A549 (cell line): ENCODE measurements around the gene PKN3. TPM values are rescaled to one million over a fixed set of nuclear protein-coding genes. Genes with fewer than 3 reads are reported as not detected.

Source experiments
- ATAC-seq, 2 experiments: fragments of 200-7000 bp in 1 of 2; fragments of >200 bp in 1 of 2; cut with Nextera tagmentation in 1 of 2; cut with Tn5 transposase in 1 of 2; 3 replicates each; pipeline versions ENCODE4 v1.8.0 to v1.9.1; 2018 to 2020; ENCODE audit warnings: mild to moderate bottlenecking in 1 of 2, moderate library complexity in 1 of 2
- CTCF ChIA-PET: fragments of 300-600 bp; sonication (Branson Sonifier 250); formaldehyde crosslinking; extraction: SDS; loops from one replicate; lab custom pipeline; 2021; ENCODE audit warnings: antibody characterized with exemption, inconsistent platforms; lab: Yijun Ruan, JAX
- POLR2A ChIA-PET: fragments of 350-600 bp; formaldehyde crosslinking; extraction: SDS; loops from one replicate; lab custom pipeline; 2021; ENCODE audit warnings: antibody characterized with exemption, inconsistent platforms; lab: Yijun Ruan, JAX
- DNase-seq, 2 experiments: peaks; one replicate each; pipeline versions ENCODE4 v3.0.0 to v3.0.0-alpha.2; 2011 to 2016; ENCODE audit warnings: low read depth in 1 of 2, low spot score in 1 of 2
- FAIRE-seq: peaks from 2 replicates; lab custom pipeline; 2011; peaks lifted over from hg19 to GRCh38; lab: Jason Lieb, UNC
- H3K27ac ChIP-seq, 2 experiments: fragments of >200 bp; sonication (Bioruptor Twin); formaldehyde crosslinking; 3 replicates each; pipeline ENCODE4 v1.5.1; 2016 to 2017
- H3K4me1 ChIP-seq: fragments of >200 bp; sonication (Bioruptor Twin); formaldehyde crosslinking; 3 replicates; pipeline ENCODE4 v1.6.1; 2016
- H3K4me2 ChIP-seq: fragments of >200 bp; sonication (Bioruptor Twin); formaldehyde crosslinking; 3 replicates; pipeline ENCODE4 v1.6.1; 2016
- H3K4me3 ChIP-seq: fragments of >200 bp; sonication (Bioruptor Twin); formaldehyde crosslinking; 3 replicates; pipeline ENCODE4 v1.5.1; 2016
- H3K9me3 ChIP-seq: fragments of >200 bp; sonication (Bioruptor Twin); formaldehyde crosslinking; 3 replicates; pipeline ENCODE4 v1.6.1; 2016
- WGBS: methylation state at CpG from one replicate; pipeline ENCODE4 v1.1.6; 2017; ENCODE audit errors: missing lambda C conversion rate; 5-methylcytosine and 5-hydroxymethylcytosine counted together
- polyA plus RNA-seq, 4 experiments: library from polyadenylated mRNA; depleted of rRNA in 3 of 4; stranded (reverse); fragments of >200 nt; fragmentation: RNase III in 1 of 4; extraction: RNeasy Plus Mini Kit Qiagen cat#74134 plus additional on column Dnase treatment in 1 of 4; gene quantifications; 2 replicates in 3 of 4; 3 replicates in 1 of 4; pipeline ENCODE4 v1.2.3, GENCODE V29; 2011 to 2017
- small RNA-seq, 6 experiments: library from RNA; depleted of rRNA; stranded (forward); fragments of <200 nt; gene quantifications; one replicate each; pipeline ENCODE3, GENCODE V24; 2012
- TF ChIP-seq, protein P1 (sequence below): IDR thresholded peaks from 2 replicates; pipeline ENCODE4 v1.6.1; 2012; ENCODE audit warnings: low read depth, borderline replicate concordance

The PKN3 gene
- polyA plus RNA-seq, 2 of the 4 experiments (the other 2 are of a cell fraction), result 9.0 to 14.1 TPM

DNA sequence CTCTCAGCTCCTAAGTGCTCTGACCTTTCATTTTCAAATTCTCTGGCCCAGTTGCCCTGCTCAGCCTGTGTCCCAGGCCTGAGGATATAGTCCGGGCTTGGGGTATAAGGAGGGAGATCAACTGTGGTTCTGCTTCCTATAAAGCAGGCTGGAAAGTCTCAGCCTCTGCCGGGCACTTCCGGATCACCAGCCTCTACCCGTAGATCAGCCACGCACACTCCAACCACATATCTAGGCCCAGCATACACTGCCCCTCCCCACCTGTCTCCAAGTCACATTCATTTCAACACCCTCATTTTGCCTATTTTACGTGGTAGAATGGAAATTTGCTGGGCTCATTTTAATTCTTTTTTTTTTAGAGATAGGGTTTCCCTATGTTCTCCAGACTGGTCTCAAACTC, 66.3 kb downstream of the PKN3 start:
- 90% methylated on average over 6 of the region's 6 CpGs for WGBS

More for the DNA sequence above, 66.3 kb downstream of the PKN3 start:
- ATAC-seq, result no peak
- H3K4me1 ChIP-seq, result peaks cover 17% of the 10 kb centered on the region; the same call in 2 of the 3 replicates
- DNase-seq, result no peak
- no peak overlapping the region for H3K4me2 ChIP-seq
- H3K4me3 ChIP-seq, result no peak overlapping the region
- no peak for FAIRE-seq
- CTCF ChIA-PET, result interaction anchor here (1.0 to 2.0 kb wide), 2 partner anchors 28 to 35 kb away, joined by 3 to 6 read pairs; no protein-coding TSS in a partner anchor
- H3K9me3 ChIP-seq, result no peaks in the 10 kb centered on the region
- H3K27ac ChIP-seq, result no peak overlapping the region
- TF ChIP-seq, protein P1, sequence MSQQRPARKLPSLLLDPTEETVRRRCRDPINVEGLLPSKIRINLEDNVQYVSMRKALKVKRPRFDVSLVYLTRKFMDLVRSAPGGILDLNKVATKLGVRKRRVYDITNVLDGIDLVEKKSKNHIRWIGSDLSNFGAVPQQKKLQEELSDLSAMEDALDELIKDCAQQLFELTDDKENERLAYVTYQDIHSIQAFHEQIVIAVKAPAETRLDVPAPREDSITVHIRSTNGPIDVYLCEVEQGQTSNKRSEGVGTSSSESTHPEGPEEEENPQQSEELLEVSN, result no peak
- POLR2A ChIA-PET, result no interaction called here

Small RNA genes lying within 50 kb of the gene (small RNA-seq; reads per million reads assigned to genes)
- 0 reads per million in 6 experiments for gene RF00017
- gene RN7SL560P, result 0 reads per million in 6 experiments

Other genes starting within 250 kb of the PKN3 start
- gene ODF2, start 246.5 kb upstream of the PKN3 start, polyA plus RNA-seq (2011; rRNA removed), result 22.9 and 24.7 TPM in 2 replicates
- 29.6 to 32.0 TPM (median 30.5 TPM) in 3 replicates for gene ODF2, start 246.5 kb upstream of the PKN3 start, polyA plus RNA-seq (2017; fragmentation: RNase III; extraction: RNeasy Plus Mini Kit Qiagen cat#74134 plus additional on column Dnase treatment)
- 41.2 and 49.2 TPM in 2 replicates for gene GLE1, start 197.8 kb upstream of the PKN3 start, polyA plus RNA-seq (2011; rRNA removed)
- 30.2 to 31.5 TPM (median 30.3 TPM) in 3 replicates for gene GLE1, start 197.8 kb upstream of the PKN3 start, polyA plus RNA-seq (2017; fragmentation: RNase III; extraction: RNeasy Plus Mini Kit Qiagen cat#74134 plus additional on column Dnase treatment)
- 122 and 144 TPM in 2 replicates for gene SPTAN1, start 149.9 kb upstream of the PKN3 start, polyA plus RNA-seq (2011; rRNA removed)
- 104 to 128 TPM (median 107 TPM) in 3 replicates for gene SPTAN1, start 149.9 kb upstream of the PKN3 start, polyA plus RNA-seq (2017; fragmentation: RNase III; extraction: RNeasy Plus Mini Kit Qiagen cat#74134 plus additional on column Dnase treatment)
- gene DYNC2I2, start 45.7 kb upstream of the PKN3 start, polyA plus RNA-seq (2011; rRNA removed), result 57.3 and 62.8 TPM in 2 replicates
- gene DYNC2I2, start 45.7 kb upstream of the PKN3 start, polyA plus RNA-seq (2017; fragmentation: RNase III; extraction: RNeasy Plus Mini Kit Qiagen cat#74134 plus additional on column Dnase treatment), result 113 to 117 TPM (median 114 TPM) in 3 replicates
- 293 and 518 TPM in 2 replicates for gene SET, start 13.3 kb upstream of the PKN3 start, polyA plus RNA-seq (2011; rRNA removed)
- 538 to 546 TPM (median 544 TPM) in 3 replicates for gene SET, start 13.3 kb upstream of the PKN3 start, polyA plus RNA-seq (2017; fragmentation: RNase III; extraction: RNeasy Plus Mini Kit Qiagen cat#74134 plus additional on column Dnase treatment)
- gene ZDHHC12, start 21.6 kb downstream of the PKN3 start, polyA plus RNA-seq (2011; rRNA removed), result 37.6 and 55.5 TPM in 2 replicates
- 66.2 to 77.5 TPM (median 75.7 TPM) in 3 replicates for gene ZDHHC12, start 21.6 kb downstream of the PKN3 start, polyA plus RNA-seq (2017; fragmentation: RNase III; extraction: RNeasy Plus Mini Kit Qiagen cat#74134 plus additional on column Dnase treatment)
- gene ZER1, start 69.4 kb downstream of the PKN3 start, polyA plus RNA-seq (2011; rRNA removed), result 13.4 and 16.2 TPM in 2 replicates
- 8.1 to 10.8 TPM (median 9.1 TPM) in 3 replicates for gene ZER1, start 69.4 kb downstream of the PKN3 start, polyA plus RNA-seq (2017; fragmentation: RNase III; extraction: RNeasy Plus Mini Kit Qiagen cat#74134 plus additional on column Dnase treatment)
- 17.6 and 20.6 TPM in 2 replicates for gene TBC1D13, start 84.8 kb downstream of the PKN3 start, polyA plus RNA-seq (2011; rRNA removed)
- 12.4 to 14.0 TPM (median 13.9 TPM) in 3 replicates for gene TBC1D13, start 84.8 kb downstream of the PKN3 start, polyA plus RNA-seq (2017; fragmentation: RNase III; extraction: RNeasy Plus Mini Kit Qiagen cat#74134 plus additional on column Dnase treatment)
- 12.6 and 12.8 TPM in 2 replicates for gene ENDOG, start 116.0 kb downstream of the PKN3 start, polyA plus RNA-seq (2011; rRNA removed)
- gene ENDOG, start 116.0 kb downstream of the PKN3 start, polyA plus RNA-seq (2017; fragmentation: RNase III; extraction: RNeasy Plus Mini Kit Qiagen cat#74134 plus additional on column Dnase treatment), result 17.1 to 18.6 TPM (median 17.3 TPM) in 3 replicates
- 24.3 and 25.8 TPM in 2 replicates for gene SPOUT1, start 127.3 kb downstream of the PKN3 start, polyA plus RNA-seq (2011; rRNA removed)
- gene SPOUT1, start 127.3 kb downstream of the PKN3 start, polyA plus RNA-seq (2017; fragmentation: RNase III; extraction: RNeasy Plus Mini Kit Qiagen cat#74134 plus additional on column Dnase treatment), result 19.1 to 28.5 TPM (median 26.9 TPM) in 3 replicates
- gene KYAT1, start 179.4 kb downstream of the PKN3 start, polyA plus RNA-seq (2011; rRNA removed), result 10.0 and 12.2 TPM in 2 replicates
- gene KYAT1, start 179.4 kb downstream of the PKN3 start, polyA plus RNA-seq (2017; fragmentation: RNase III; extraction: RNeasy Plus Mini Kit Qiagen cat#74134 plus additional on column Dnase treatment), result 8.1 to 9.6 TPM (median 8.4 TPM) in 3 replicates
- gene LRRC8A, start 179.6 kb downstream of the PKN3 start, polyA plus RNA-seq (2011; rRNA removed), result 25.9 and 29.2 TPM in 2 replicates
- gene LRRC8A, start 179.6 kb downstream of the PKN3 start, polyA plus RNA-seq (2017; fragmentation: RNase III; extraction: RNeasy Plus Mini Kit Qiagen cat#74134 plus additional on column Dnase treatment), result 22.6 to 23.1 TPM (median 22.9 TPM) in 3 replicates
- gene PHYHD1, start 218.5 kb downstream of the PKN3 start, polyA plus RNA-seq (2011; rRNA removed), result 0.12 TPM in 1 of 2 replicates, not detected in the other
- 0.12 TPM in 1 of 3 replicates, not detected in the others for gene PHYHD1, start 218.5 kb downstream of the PKN3 start, polyA plus RNA-seq (2017; fragmentation: RNase III; extraction: RNeasy Plus Mini Kit Qiagen cat#74134 plus additional on column Dnase treatment)
- gene DOLK, start 245.1 kb downstream of the PKN3 start, polyA plus RNA-seq (2011; rRNA removed), result 25.4 and 27.8 TPM in 2 replicates
- gene DOLK, start 245.1 kb downstream of the PKN3 start, polyA plus RNA-seq (2017; fragmentation: RNase III; extraction: RNeasy Plus Mini Kit Qiagen cat#74134 plus additional on column Dnase treatment), result 19.9 to 22.8 TPM (median 22.2 TPM) in 3 replicates
- gene NUP188, start 245.2 kb downstream of the PKN3 start, polyA plus RNA-seq (2011; rRNA removed), result 52.3 and 62.1 TPM in 2 replicates
- 29.2 to 37.9 TPM (median 33.2 TPM) in 3 replicates for gene NUP188, start 245.2 kb downstream of the PKN3 start, polyA plus RNA-seq (2017; fragmentation: RNase III; extraction: RNeasy Plus Mini Kit Qiagen cat#74134 plus additional on column Dnase treatment)